GM12875 (cell line): Measurements from ENCODE around the gene GPR148.
A peak's percentile ranks its signal among the peaks of the same experiment; 100 is the strongest.
"Not testable (repeated sequence)": the region's sequence is repeated elsewhere in the genome, so short reads cannot be mapped to it uniquely, and the experiment has no call there.

Source experiments
- H3K4me3 ChIP-seq: one replicate; pipeline ENCODE4 v1.5.1; 2011; ENCODE audit warnings: low read depth, low read length, control low read depth
- TF ChIP-seq, protein P1 (sequence below): IDR thresholded peaks from 2 replicates; pipeline ENCODE4 v1.5.1; 2011; ENCODE audit warnings: low read depth, mild to moderate bottlenecking, control low read depth, inconsistent platforms, low read length, moderate library complexity, borderline replicate concordance; ENCODE audit not compliant: insufficient read depth

Gene GPR148, protein sequence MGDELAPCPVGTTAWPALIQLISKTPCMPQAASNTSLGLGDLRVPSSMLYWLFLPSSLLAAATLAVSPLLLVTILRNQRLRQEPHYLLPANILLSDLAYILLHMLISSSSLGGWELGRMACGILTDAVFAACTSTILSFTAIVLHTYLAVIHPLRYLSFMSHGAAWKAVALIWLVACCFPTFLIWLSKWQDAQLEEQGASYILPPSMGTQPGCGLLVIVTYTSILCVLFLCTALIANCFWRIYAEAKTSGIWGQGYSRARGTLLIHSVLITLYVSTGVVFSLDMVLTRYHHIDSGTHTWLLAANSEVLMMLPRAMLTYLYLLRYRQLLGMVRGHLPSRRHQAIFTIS

DNA sequence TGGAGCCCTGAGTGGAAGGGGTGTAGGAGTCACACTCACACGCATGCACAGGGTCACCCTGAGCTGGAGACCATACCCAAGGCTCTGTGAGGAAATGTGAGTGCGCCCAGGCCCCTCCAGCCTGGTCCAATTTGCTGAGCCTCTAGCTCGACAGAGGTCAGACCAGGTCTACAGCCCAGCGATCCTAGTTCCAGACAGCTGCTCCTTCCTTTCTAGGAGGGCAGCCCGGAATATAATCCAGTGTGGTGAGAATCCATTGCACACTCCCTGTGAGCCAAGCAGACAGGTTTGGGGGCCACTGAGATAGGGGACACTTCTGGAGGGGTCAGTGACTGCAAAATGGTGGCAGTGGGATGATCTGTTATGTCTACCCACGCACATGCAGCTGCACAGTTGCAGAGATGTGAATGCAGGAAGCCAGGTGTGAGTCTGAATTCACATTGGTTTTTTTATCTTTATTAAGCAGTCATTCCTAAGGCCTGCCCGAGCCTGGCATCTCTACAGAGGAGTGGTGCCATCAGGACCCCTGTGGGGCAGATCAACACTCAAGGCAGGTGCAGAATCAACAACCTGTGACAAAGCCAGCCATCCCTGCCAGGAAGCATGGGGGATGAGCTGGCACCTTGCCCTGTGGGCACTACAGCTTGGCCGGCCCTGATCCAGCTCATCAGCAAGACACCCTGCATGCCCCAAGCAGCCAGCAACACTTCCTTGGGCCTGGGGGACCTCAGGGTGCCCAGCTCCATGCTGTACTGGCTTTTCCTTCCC, at the start of gene GPR148:
GPR148 (plus strand) TSS at position 522 of the 768 bp plus-strand sequence; CDS start at position 604, 82 bp downstream.
- TF ChIP-seq, protein P1, sequence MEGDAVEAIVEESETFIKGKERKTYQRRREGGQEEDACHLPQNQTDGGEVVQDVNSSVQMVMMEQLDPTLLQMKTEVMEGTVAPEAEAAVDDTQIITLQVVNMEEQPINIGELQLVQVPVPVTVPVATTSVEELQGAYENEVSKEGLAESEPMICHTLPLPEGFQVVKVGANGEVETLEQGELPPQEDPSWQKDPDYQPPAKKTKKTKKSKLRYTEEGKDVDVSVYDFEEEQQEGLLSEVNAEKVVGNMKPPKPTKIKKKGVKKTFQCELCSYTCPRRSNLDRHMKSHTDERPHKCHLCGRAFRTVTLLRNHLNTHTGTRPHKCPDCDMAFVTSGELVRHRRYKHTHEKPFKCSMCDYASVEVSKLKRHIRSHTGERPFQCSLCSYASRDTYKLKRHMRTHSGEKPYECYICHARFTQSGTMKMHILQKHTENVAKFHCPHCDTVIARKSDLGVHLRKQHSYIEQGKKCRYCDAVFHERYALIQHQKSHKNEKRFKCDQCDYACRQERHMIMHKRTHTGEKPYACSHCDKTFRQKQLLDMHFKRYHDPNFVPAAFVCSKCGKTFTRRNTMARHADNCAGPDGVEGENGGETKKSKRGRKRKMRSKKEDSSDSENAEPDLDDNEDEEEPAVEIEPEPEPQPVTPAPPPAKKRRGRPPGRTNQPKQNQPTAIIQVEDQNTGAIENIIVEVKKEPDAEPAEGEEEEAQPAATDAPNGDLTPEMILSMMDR, result no peak
- H3K4me3 ChIP-seq, result no peak within 1 kb of the TSS

DNA sequence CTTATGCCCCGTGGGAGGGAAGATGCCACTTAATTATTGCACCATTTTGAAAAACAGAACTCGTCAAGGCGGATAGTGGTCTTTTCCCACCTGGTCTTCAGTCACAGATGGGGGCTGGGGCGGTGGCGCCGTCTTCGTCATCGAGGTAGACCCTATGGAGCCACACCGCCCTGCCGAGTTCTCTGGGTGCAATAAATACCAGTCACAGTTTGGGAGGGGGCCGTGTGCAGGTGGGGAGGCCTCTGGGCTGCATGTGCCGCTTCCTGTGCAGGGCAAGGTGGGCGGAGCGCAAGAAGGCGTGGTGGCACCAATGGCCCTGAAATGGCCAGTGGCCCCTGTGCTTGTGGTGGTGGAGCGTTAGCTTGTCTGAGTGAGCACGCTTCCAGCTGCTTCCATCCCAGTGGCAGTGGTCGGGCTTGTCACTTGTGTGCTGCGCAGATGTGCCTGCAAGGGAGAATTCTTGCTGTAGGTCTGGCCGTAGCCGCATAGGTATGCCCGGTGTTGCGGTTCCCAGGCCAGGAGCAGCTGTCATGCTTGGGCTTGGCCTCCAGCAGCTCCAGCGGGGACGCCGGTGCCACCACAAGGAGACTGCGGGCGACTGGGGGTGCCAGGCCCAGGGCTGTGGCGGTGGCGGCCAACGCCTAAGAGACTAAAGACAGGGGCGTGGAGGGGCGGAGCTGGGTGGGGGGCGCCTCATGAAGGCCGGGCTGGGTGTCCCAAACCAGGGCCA, 36.7 kb upstream of the GPR148 start:
- not testable (repeated sequence) for H3K4me3 ChIP-seq

DNA sequence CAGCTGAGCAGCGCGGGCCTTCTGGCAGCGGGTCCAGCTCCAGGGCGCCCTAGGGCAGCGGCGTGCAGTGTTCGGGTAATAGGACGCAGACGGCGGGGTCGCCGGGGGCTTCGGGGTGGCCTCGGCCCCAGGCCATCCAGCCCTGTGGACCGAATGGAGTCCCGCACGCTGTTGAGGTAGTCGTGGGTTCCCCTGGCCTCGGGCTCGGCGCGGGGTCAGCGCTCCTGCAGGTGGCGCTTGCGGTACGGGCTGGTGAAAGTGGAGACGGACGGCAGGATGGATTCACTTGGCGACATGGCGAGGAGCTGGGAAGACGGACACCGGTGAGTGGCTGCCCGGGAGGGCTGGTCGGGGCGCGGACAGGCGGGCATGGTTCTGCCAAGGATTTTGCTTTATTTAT, 35.4 kb upstream of the GPR148 start:
- TF ChIP-seq, protein P1, result peak; percentile 31; the same call in 1 of the 2 replicates
- not testable (repeated sequence) for H3K4me3 ChIP-seq

DNA sequence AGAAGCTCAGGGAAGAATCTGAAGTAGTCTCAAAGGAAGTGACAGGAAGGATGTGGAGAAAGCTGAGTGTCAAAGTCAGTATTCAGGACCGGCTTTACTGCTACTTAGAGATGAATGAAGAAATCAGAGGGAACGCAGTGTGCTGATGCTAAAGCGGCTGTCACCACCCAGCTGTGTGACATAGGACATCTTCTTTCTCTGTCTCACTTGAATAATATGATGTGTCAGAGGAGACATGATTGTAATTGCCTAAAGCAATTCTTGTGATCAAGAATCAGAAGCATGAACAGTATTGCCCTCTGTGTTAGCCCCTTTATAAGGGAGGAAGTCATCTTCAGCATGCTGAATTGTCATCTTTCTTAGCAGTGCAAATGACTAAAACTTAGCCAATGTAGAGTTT, 25.6 kb upstream of the GPR148 start:
- H3K4me3 ChIP-seq, result not testable (repeated sequence)

DNA sequence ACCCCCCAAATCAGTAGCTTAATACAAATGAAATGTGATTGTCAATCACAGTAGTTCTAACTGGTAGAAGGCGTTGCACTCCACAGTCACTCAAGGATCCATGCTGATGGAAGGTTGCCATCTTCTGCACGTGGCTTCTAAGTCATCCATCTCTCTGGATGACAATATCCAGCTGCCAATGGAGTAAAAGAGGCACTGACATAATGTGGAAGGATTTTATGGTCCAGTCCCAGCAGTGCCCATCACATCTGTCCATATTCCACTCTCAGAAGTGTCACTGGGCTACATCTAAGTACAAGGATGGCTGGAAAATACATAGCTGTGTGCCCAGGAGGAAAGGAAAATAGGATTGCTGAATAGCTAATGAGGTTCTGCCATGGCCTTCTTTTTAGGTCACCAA, 14.1 kb upstream of the GPR148 start:
- not testable (repeated sequence) for H3K4me3 ChIP-seq

DNA sequence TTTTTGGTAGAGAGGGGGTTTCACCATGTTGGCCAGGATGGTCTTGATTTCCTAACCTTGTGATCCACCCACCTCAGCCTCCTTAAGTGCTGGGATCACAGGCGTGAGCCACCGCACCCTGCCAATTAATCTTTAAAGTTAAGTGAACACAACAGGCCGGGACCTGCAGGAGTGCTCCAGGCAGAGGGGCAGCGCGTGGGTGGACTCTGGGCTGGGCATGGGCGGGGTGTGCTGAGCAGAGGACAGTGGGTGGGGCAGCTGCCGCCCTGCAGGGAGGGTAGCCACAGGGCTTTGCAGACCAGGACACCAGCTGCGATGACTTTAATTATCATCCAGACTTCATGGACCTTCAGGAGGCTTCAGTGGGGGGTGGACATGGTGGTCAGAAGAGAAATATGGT, 8.8 kb upstream of the GPR148 start:
- TF ChIP-seq, protein P1, result no peak
- H3K4me3 ChIP-seq, result no peak overlapping the region

DNA sequence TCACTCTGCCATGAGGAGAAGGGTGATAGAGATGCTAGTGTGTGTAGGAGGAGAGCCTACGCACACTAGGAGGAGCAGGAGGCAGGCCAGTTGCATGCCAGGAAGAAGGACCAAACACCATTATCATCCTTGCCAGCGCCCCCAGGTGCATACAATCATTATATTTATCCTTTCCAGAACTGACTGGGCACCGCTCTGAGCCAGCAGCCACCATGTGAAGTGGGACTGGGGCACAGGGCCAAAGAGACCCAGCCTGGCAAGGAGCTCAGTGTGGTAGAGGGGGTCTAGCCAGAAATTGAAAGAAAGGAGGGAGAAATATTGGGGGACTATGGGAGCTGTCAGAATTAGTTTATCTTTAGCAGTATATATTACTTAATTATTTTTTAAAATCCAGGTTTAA, 8.3 kb upstream of the GPR148 start:
- TF ChIP-seq, protein P1, result no peak
- no peak overlapping the region for H3K4me3 ChIP-seq

DNA sequence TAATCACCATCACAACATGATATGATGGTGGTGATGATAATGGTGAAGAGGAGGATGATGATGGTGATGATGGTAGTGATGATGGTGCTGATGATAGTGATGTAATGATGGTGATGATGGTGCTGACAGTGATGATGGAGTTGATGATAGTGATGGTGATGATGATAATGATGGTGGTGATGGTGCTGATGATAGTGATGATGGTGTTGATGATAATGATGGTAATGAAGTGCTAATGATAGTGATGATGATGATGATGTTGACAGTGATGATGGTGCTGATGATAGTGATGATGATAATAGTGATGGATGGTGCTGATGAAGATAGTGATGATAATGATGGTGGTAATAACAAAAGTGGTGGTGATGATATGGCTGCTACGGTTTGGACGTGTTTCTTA, 4.4 kb upstream of the GPR148 start:
- TF ChIP-seq, protein P1, result no peak
- no peak overlapping the region for H3K4me3 ChIP-seq
